Measurements from ENCODE around the gene GRIP1.

GRIP1 gene

GRCh38 chr12:66693901-66694513, 15.1 kb upstream of the GRIP1 start:
- DNase-seq = peak; percentile 11

GRCh38 chr12:66692986-66693385, 14.1 kb upstream of the GRIP1 start:
- DNase-seq = no peak

GRCh38 chr12:66692170-66692569, 13.3 kb upstream of the GRIP1 start:
- DNase-seq = no peak

DNA sequence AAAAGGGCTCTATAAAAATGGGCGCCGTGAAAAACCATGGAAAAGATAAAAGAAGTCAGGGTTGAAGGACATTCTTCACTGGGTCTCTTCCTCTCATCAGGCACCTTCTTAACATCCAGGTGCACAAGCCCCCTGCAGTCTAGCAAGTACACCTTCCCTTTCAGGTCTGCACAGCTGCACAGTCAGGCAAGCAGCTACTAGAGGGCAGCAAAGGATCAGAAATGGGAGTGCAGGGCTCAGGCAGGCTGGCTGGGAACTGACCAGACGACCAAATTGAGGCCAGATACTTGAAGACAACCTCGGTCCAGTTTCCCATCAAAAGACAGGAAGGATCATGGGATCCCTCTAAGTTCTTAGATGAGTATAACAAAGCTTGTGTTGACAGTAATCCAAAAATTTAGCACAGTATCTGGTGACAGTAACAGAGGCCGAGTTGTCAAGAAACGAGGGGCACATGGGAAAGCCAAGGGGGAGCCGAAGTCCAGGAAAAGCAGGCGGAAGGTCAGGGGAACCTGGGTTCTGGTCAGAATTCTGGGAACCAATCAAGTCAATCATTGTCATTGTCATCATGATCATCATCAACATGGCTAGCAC, 10.1 kb upstream of the GRIP1 start:
- DNase-seq = peak; percentile 10

DNA sequence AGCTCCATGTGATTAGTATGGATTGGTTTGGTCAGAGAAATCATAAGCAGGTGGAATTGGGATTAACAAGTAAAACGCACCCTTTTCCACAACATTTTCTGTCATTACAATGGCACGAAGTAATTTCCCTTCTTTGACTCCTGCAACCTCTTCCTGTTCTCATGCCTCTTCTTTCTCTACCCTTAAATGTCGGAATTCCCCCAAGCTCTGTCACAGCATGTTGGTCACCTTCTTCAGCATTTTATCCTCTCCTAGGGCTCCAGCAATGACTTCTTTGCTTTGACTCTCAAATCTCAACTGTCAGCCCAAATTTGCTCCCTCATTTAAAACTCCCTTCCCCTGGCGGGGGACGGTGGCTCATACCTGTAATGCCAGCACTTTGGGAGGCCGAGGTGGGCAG, 5.3 kb upstream of the GRIP1 start:
- DNase-seq = no peak

DNA sequence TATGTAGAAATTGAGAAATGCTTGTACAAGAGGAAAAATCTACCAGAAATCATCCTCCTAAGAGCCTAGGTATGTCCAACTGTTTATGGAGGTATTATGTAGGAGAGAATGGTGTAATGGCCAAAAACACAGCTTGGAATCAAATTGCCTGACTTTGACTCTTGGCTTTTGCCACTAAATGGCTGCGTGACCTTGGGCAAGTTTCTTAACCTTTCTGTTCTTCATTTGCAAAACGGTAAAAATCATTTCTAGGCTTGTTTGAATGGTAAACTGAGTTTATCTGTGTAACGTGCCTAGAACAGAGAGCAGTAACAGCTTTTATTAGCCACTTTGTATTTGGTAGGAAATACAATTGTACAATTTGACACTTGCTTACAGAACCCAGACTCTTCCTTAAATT, 4.9 kb upstream of the GRIP1 start:
- no peak for DNase-seq

- DNase-seq = no peak
Observed at GRCh38 chr12:66683073-66683472, 4.2 kb upstream of the GRIP1 start.

GRCh38 chr12:66679461-66680084, 697 bp upstream of the GRIP1 start:
- DNase-seq = no peak

DNA sequence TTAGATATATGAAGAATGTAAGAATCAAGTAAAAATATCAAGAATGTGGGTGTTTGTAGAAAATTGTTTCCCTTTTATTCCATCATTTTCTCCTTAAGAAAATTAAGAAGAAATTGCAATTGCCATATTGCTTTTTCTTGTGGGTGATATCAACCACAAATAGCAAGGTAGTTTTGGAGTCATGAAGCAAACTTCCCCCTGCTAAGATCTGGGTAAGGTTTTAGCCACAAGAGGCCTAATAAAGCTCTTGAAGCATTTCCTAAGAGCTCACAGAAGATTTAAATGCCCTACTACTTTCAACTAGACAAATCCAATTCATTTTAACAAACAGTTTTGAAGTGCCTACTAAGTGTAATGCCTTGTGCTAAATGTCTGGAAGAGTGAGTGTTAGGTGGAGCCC, 2.6 kb downstream of the GRIP1 start:
- no peak for DNase-seq

- DNase-seq = no peak
Observed at GRCh38 chr12:66674495-66675122, 4.3 kb downstream of the GRIP1 start.

DNA sequence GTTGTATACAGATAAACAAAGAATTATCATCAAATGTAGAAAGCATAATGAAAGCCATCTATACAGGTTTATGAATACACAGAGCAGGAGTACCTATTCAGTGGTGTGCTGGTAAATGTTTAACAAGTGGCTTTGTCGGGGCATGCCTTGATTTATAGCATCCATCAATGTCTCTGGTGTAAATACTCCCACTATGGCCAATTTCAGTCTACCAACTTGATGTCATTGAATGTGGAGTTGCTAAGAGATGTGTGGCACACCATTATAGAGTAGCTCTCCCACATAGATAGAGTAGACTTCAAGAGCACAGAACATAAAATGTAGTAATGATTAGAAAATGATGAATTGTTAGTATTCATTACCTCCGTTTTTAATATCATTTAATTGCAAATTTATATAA, 9.3 kb downstream of the GRIP1 start:
- DNase-seq = no peak

GRCh38 chr12:66668311-66668710, 10.6 kb downstream of the GRIP1 start:
- peak; percentile 2 for DNase-seq

- DNase-seq = no peak
Observed at GRCh38 chr12:66667906-66668305, 11.0 kb downstream of the GRIP1 start.

- DNase-seq = no peak
Observed at GRCh38 chr12:66666481-66666880, 12.4 kb downstream of the GRIP1 start.

- DNase-seq = no peak
Observed at GRCh38 chr12:66665435-66665985, 13.4 kb downstream of the GRIP1 start.

DNA sequence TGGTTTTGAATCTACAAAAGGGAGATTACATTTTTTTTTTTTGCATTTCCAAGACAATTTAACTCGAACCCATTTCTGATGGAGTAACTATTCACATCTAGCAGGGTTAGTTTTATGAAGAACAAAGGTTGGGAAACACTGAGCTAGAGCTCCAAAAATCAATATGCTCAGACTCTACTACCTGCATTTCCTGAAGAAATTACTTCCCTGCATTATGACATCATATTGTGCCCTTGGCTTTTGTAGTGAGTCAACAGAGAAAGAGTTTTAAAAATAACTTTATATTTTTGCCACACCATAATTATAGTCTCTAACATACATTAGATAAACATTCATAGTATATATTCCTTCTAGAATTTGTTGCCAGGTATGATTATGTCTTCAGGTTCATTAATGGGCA, 14.8 kb downstream of the GRIP1 start:
- DNase-seq = no peak

DNA sequence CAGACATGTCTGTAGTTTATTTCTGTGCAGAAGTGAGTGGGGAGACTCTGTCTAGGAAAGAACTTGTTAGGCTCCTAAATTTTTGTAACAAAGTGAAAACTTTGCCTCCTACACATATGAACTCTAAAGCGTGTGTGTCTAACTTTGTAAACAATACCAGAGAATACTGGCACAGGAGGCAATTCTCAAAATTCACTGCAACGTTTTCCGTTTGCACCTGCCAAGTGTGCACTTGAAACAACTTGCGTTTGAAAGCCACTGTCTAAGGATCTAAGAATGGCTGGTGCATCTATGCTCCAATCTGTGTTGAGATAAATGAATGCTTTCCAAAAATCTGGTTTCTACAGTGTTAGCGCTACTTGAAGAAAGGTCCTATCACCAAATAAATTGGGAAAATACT, 15.3 kb downstream of the GRIP1 start:
- no peak for DNase-seq

DNA sequence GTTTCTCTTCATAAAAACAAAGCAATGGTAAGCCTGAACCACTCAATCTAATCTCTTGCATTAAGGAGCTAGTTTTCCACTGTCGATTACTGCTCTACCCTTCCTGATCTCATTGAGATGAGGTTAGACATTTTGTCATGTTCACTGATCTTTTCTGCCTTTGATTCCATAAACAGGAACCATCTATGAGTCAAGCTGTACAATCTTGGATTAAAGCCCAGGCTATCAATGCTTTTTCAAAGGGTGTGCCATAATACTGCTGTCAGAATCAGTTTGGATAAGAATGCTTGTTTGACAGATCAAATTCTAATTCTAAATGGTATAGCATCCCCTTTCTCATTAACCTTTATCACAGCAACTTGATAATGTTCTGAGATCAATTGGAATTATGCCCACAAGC, 16.1 kb downstream of the GRIP1 start:
- no peak for DNase-seq

DNA sequence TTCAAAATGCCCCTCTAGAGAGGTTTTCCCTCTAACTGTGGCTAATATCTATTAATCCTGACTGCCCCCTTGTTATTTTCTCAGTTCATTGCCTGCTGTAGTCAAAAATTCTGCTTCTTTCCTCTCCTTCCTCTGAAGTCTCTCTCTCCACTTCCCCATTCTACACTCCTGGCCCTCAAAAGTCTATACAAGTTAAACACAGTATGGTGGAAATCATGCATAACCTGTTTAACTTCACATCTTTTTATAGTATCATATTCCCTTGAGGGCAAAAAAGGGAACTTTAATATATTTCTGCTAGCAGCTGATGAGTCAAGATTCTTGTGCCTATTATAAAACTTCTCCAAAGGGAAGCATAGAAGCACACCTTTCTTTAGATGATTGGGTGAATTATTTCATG, 16.7 kb downstream of the GRIP1 start:
- no peak for DNase-seq

DNA sequence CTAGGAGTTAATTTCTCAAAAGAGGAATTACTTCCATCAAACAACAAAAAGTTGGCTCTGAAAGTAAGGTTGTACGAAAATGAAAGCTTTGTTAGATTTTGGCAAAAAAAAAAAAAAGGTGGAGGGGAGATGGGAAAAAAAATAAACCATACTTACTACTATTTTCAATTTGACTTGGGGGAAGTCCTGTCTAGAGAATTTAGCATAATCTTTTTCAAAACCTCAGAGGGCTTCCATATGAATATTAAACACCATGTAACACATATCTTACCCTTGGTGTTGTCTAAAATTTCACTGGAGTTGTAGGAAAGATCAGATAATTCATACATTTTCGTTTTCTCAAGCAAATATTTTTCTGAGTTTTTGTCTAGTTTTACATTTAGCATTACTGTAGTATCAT, 17.5 kb downstream of the GRIP1 start:
- no peak for DNase-seq

DNA sequence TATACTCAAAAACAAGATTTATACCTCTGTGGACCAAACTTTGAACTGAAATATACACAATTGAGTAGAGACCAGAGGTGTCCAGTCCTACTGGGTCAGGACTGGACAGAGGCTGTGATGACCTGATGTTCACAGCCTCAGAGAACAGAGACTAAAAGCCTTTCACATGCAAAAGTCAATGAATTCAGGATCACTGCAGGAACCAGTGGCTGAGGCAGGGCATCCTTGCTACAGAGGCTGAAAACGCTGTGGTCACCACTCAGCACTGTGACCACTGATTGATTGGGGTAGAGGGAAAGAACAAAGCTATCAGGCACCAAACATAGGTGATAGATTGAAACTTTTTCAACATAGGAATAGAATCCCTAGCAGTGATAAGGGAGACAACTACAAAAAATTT, 25.1 kb downstream of the GRIP1 start:
- no peak for DNase-seq

GRCh38 chr12:66648033-66648735, 30.7 kb downstream of the GRIP1 start:
- DNase-seq = no peak

- DNase-seq = no peak
Observed at GRCh38 chr12:66647034-66647691, 31.7 kb downstream of the GRIP1 start.
